SU-DHL-6 (cell line): Measurements from ENCODE around the gene PHLPP2.
"Not testable (repeated sequence)": the region's sequence is repeated elsewhere in the genome, so short reads cannot be mapped to it uniquely, and the experiment has no call there.

Experiments used
- H2AFZ ChIP-seq: fragments of 200-600 bp; sonication (generic); 2 replicates; pipeline ENCODE4 v1.6.1; 2014; ENCODE audit warnings: low read depth, mild to moderate bottlenecking, moderate library complexity, mixed read lengths, antibody characterized with exemption, low read length; ENCODE audit not compliant: severe bottlenecking
- H3F3A ChIP-seq: fragments of 200-600 bp; shearing (Covaris generic); 2 replicates; pipeline ENCODE4 v1.6.0; 2016; ENCODE audit warnings: antibody characterized with exemption, mild to moderate bottlenecking; ENCODE audit not compliant: insufficient read depth
- H3K27ac ChIP-seq: fragments of 200-600 bp; sonication (generic); 2 replicates; pipeline ENCODE4 v1.5.1; 2016; ENCODE audit warnings: low read depth, mild to moderate bottlenecking, low read length, moderate library complexity, mixed read lengths
- H3K27me3 ChIP-seq: fragments of 200-600 bp; sonication (generic), shearing (Covaris generic); 2 replicates; pipeline ENCODE4 v1.6.0; 2014; ENCODE audit warnings: mild to moderate bottlenecking, low read length
- H3K36me3 ChIP-seq: fragments of 200-600 bp; sonication (generic); 2 replicates; pipeline ENCODE4 v1.6.1; 2014; ENCODE audit warnings: mild to moderate bottlenecking, low read length, mixed read lengths
- H3K4me2 ChIP-seq: fragments of 300-600, 200-600 bp; shearing (Covaris generic), sonication (generic); 2 replicates; pipeline ENCODE4 v1.6.0; 2014; ENCODE audit warnings: low read length, low read depth, mild to moderate bottlenecking; ENCODE audit not compliant: poor library complexity, severe bottlenecking
- H3K4me3 ChIP-seq: fragments of 200-600 bp; sonication (generic); 2 replicates; pipeline ENCODE4 v1.5.1; 2014; ENCODE audit warnings: antibody characterized with exemption, low read length, mild to moderate bottlenecking, mixed read lengths; ENCODE audit not compliant: insufficient read depth, poor library complexity, severe bottlenecking
- H3K79me2 ChIP-seq: fragments of 200-600 bp; sonication (generic); 2 replicates; pipeline ENCODE4 v1.6.1; 2014; ENCODE audit warnings: mild to moderate bottlenecking, low read length, moderate library complexity; ENCODE audit not compliant: insufficient read depth
- H3K9ac ChIP-seq: fragments of 200-600 bp; sonication (generic); 2 replicates; pipeline ENCODE4 v1.7.0; 2014; ENCODE audit warnings: mild to moderate bottlenecking, low read length
- H3K9me2 ChIP-seq: fragments of 200-600 bp; sonication (generic); replicated peaks from 2 replicates; pipeline ENCODE4 v1.6.1; 2014; ENCODE audit warnings: low read length; ENCODE audit not compliant: insufficient read depth
- H3K9me3 ChIP-seq: fragments of 200-600 bp; sonication (generic); 2 replicates; pipeline ENCODE4 v1.6.1; 2014; ENCODE audit warnings: low read length, mixed read lengths; ENCODE audit not compliant: insufficient read depth
- H4K20me1 ChIP-seq: fragments of 200-600 bp; sonication (generic); 2 replicates; pipeline ENCODE4 v1.6.1; 2014; ENCODE audit warnings: low read depth, mild to moderate bottlenecking, antibody characterized with exemption, low read length, moderate library complexity, mixed read lengths
- CTCF ChIP-seq: fragments of 200-600 bp; sonication (generic); IDR thresholded peaks from one replicate; pipeline ENCODE4 v1.5.1; 2017; ENCODE audit warnings: antibody characterized with exemption, mild to moderate bottlenecking, low read length, moderate library complexity; ENCODE audit not compliant: insufficient read depth, poor library complexity, severe bottlenecking
- EZH2phosphoT487 ChIP-seq: fragments of 200-600 bp; sonication (generic), shearing (Covaris generic); conservative IDR thresholded peaks from 2 replicates; pipeline ENCODE4 v1.6.1; 2018; ENCODE audit warnings: mild to moderate bottlenecking, antibody characterized with exemption, low read length, moderate library complexity, mixed read lengths

Gene PHLPP2

GRCh38 chr16:71693164-71693563 is 31.3 kb downstream of the PHLPP2 start:
- Histone ChIP-seq H3F3A (no peaks in the 10 kb centered on the region), H3K79me2 (no peaks in the 10 kb centered on the region), H4K20me1 (no peaks in the 10 kb centered on the region), H3K4me3 (no peak overlapping the region), H3K27me3 (no peaks in the 10 kb centered on the region), H3K4me2 (no peak overlapping the region), H3K36me3 (no peaks in the 10 kb centered on the region), H3K9me2 (no peaks in the 10 kb centered on the region), H3K27ac (no peak overlapping the region), H2AFZ (no peak overlapping the region), H3K9ac (no peak overlapping the region), H3K9me3 (no peaks in the 10 kb centered on the region)
- TF ChIP-seq EZH2phosphoT487 (no peak), CTCF (no peak)

DNA sequence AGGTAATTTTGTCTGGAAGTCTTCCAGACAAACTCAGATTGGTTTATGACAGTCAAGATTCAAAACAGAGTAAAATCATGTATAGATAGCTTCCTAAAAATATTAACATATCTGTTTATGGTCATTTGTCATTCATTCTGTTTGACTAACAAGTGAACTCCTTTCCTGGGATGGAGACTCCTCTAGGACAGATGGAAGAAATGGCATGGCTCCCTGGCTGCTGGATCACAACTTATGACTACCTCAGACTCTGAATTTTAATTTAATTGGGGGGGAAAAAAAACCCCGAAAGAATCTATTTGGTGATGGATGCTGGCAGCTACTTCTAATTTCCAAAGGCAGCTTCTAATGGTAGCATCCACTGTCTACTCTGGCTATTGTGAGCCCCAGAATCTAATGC is 34.6 kb downstream of the PHLPP2 start:
- Histone ChIP-seq H3K4me3 (no peak overlapping the region), H4K20me1 (no peaks in the 10 kb centered on the region), H2AFZ (no peak overlapping the region), H3K9ac (no peak overlapping the region), H3F3A (no peaks in the 10 kb centered on the region; the same call in 1 of the 2 replicates), H3K9me3 (no peaks in the 10 kb centered on the region), H3K36me3 (no peaks in the 10 kb centered on the region; the same call in 1 of the 2 replicates), H3K27ac (no peak overlapping the region), H3K27me3 (no peaks in the 10 kb centered on the region), H3K9me2 (no peaks in the 10 kb centered on the region), H3K79me2 (no peaks in the 10 kb centered on the region), H3K4me2 (no peak overlapping the region)
- no peak for TF ChIP-seq EZH2phosphoT487
- no peak for TF ChIP-seq CTCF

- Histone ChIP-seq H3K9ac (no peak overlapping the region), H3F3A (no peaks in the 10 kb centered on the region; the same call in 1 of the 2 replicates), H3K4me2 (no peak overlapping the region), H3K27ac (no peak overlapping the region), H2AFZ (no peak overlapping the region), H3K9me2 (no peaks in the 10 kb centered on the region), H3K9me3 (no peaks in the 10 kb centered on the region), H3K36me3 (no peaks in the 10 kb centered on the region; the same call in 1 of the 2 replicates), H3K4me3 (no peak overlapping the region), H4K20me1 (no peaks in the 10 kb centered on the region), H3K79me2 (no peaks in the 10 kb centered on the region), H3K27me3 (no peaks in the 10 kb centered on the region)
- TF ChIP-seq CTCF (no peak), EZH2phosphoT487 (no peak)
Observed at GRCh38 chr16:71687861-71688260, 36.6 kb downstream of the PHLPP2 start.

- not testable (repeated sequence) for H3K36me3 ChIP-seq, H3F3A ChIP-seq, H2AFZ ChIP-seq, H3K79me2 ChIP-seq, H3K27ac ChIP-seq, H3K9ac ChIP-seq, H4K20me1 ChIP-seq, H3K4me3 ChIP-seq, H3K9me2 ChIP-seq, H3K9me3 ChIP-seq, H3K4me2 ChIP-seq, H3K27me3 ChIP-seq
Observed at GRCh38 chr16:71684280-71684679, 40.2 kb downstream of the PHLPP2 start.
